Astrocyte (in vitro differentiated cells and primary cell): ENCODE data around the gene RABGAP1L.

Experiments used
- EZH2 ChIP-seq: IDR thresholded peaks from 2 replicates; pipeline ENCODE4 v1.6.1; 2012; ENCODE audit warnings: mild to moderate bottlenecking, low read length, inconsistent platforms; ENCODE audit not compliant: insufficient read depth
- TF ChIP-seq, protein P1 (sequence below): IDR thresholded peaks from 2 replicates; pipeline ENCODE4 v1.5.1; 2011; ENCODE audit warnings: low read depth, mild to moderate bottlenecking, inconsistent platforms, low read length, moderate library complexity; ENCODE audit not compliant: insufficient read depth

DNA sequence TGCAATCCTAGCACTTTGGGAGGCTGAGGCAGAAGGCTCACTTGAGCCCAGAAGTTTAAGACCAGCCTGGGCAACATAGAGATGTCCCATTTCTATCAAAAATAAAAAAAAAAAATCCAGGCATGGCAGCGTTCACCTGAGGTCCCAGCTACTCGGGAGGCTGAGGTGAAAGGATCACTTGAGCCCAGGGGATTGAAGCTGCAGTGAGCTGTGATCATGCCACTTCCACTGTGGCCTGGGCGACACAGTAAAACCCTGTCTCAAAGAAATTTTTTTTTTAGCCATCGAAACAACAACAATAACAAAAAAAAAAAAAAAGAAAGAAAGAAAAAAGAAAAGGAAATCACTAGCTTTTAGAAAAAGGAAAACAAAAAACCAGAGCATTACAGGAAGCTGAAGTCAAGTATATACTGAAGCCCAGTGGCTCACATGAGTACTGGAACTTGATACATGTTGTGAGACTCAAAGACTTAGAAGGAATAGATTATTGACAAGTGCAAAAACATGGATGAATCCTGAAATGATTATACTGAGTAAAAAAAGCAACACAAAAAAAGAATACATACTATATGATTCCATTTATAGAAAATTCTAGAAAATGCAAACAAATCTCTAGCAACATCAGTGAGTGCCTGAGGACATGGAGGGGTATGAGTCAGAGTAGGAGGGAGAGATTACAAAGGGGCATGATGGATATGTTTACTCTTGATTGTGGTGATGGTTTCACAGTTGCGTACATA is 6.1 kb upstream of the RABGAP1L start:
- no peak for TF ChIP-seq EZH2
- TF ChIP-seq, protein P1, sequence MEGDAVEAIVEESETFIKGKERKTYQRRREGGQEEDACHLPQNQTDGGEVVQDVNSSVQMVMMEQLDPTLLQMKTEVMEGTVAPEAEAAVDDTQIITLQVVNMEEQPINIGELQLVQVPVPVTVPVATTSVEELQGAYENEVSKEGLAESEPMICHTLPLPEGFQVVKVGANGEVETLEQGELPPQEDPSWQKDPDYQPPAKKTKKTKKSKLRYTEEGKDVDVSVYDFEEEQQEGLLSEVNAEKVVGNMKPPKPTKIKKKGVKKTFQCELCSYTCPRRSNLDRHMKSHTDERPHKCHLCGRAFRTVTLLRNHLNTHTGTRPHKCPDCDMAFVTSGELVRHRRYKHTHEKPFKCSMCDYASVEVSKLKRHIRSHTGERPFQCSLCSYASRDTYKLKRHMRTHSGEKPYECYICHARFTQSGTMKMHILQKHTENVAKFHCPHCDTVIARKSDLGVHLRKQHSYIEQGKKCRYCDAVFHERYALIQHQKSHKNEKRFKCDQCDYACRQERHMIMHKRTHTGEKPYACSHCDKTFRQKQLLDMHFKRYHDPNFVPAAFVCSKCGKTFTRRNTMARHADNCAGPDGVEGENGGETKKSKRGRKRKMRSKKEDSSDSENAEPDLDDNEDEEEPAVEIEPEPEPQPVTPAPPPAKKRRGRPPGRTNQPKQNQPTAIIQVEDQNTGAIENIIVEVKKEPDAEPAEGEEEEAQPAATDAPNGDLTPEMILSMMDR = no peak
